Measurements from ENCODE around the gene HSD17B1.

Gene HSD17B1

GRCh38 chr17:42531455-42532354 is 21.0 kb upstream of the HSD17B1 start:
- in situ Hi-C loops (cut with MboI; ENCODE audit: low sequenced_read_pairs, unreplicated experiment) = no loop called here
- DNase-seq (ENCODE audit: low spot score) = peak; percentile 73
- peak; percentile 23 for TF ChIP-seq CTCF (IDR thresholded peaks at IDR 0.05; ENCODE audit: borderline replicate concordance, control extremely low read depth, extremely low read depth, insufficient read depth, missing control alignments)

GRCh38 chr17:42535155-42536047 is 17.3 kb upstream of the HSD17B1 start:
- no peak for DNase-seq (ENCODE audit: low spot score)
- TF ChIP-seq CTCF (IDR thresholded peaks at IDR 0.05; ENCODE audit: borderline replicate concordance, control extremely low read depth, extremely low read depth, insufficient read depth, missing control alignments) = no peak
- in situ Hi-C loops (cut with MboI; ENCODE audit: low sequenced_read_pairs, unreplicated experiment) = no loop called here

- DNase-seq (ENCODE audit: low spot score) = peak; percentile 100
- in situ Hi-C loops (cut with MboI; ENCODE audit: low sequenced_read_pairs, unreplicated experiment) = no loop called here
- TF ChIP-seq CTCF (IDR thresholded peaks at IDR 0.05; ENCODE audit: borderline replicate concordance, control extremely low read depth, extremely low read depth, insufficient read depth, missing control alignments) = no peak
Measured at GRCh38 chr17:42536048-42536371, 16.7 kb upstream of the HSD17B1 start, which contains the start of gene NAGLU. Gene NAGLU, plus strand, starts transcription at chr17:42536241. Its CDS starts 32 bp downstream, at chr17:42536273.

- DNase-seq (ENCODE audit: low spot score) = peak; percentile 95
- in situ Hi-C loops (cut with MboI; ENCODE audit: low sequenced_read_pairs, unreplicated experiment) = no loop called here
Measured at GRCh38 chr17:42536372-42537155, 16.2 kb upstream of the HSD17B1 start.

GRCh38 chr17:42537156-42537805 is 15.4 kb upstream of the HSD17B1 start:
- no peak for TF ChIP-seq CTCF (IDR thresholded peaks at IDR 0.05; ENCODE audit: borderline replicate concordance, control extremely low read depth, extremely low read depth, insufficient read depth, missing control alignments)
- no peak for DNase-seq (ENCODE audit: low spot score)
- in situ Hi-C loops (cut with MboI; ENCODE audit: low sequenced_read_pairs, unreplicated experiment) = no loop called here

More at GRCh38 chr17:42536372-42537155, 16.2 kb upstream of the HSD17B1 start:
- TF ChIP-seq CTCF (IDR thresholded peaks at IDR 0.05; ENCODE audit: borderline replicate concordance, control extremely low read depth, extremely low read depth, insufficient read depth, missing control alignments) = no peak
